Muscle of back (tissue), 11 donors: ENCODE results near the gene PDLIM4. TPM values are rescaled to one million over a fixed set of nuclear protein-coding genes. Genes with fewer than 3 reads are reported as not detected.
A peak's percentile ranks its signal among the peaks of the same experiment; 100 is the strongest.

Source experiments
- DNase-seq, 3 donors: peaks; one replicate each; pipeline versions ENCODE4 v3.0.0 to v3.0.0-alpha.2; 2013
- polyA plus RNA-seq, 10 donors: library from polyadenylated mRNA; unstranded; fragments of 120-200 nt; gene quantifications; one replicate each; pipeline ENCODE4 v1.2.1, GENCODE V29; 2013; ENCODE audit not compliant: insufficient read length in 10 of 10

Gene PDLIM4
- polyA plus RNA-seq, 10 donors: 41.8 to 66.1 (median 52.2) TPM

- no peak for DNase-seq
These were observed 8.7 kb downstream of the PDLIM4 start for GRCh38 chr5:132266031-132266835.

- DNase-seq: peak in 1 of 3 donors; percentile 6
These were observed 9.3 kb downstream of the PDLIM4 start for GRCh38 chr5:132266836-132267160.

GRCh38 chr5:132267166-132267739 lies 9.8 kb downstream of the PDLIM4 start:
- no peak for DNase-seq

GRCh38 chr5:132267931-132268768 lies 10.7 kb downstream of the PDLIM4 start:
- DNase-seq: peak in 1 of 3 donors; percentile 43

- peak in 1 of 3 donors; percentile 54 for DNase-seq
These were observed 11.5 kb downstream of the PDLIM4 start for GRCh38 chr5:132268769-132269551.

- DNase-seq: peak in 1 of 3 donors; percentile 24
These were observed 12.3 kb downstream of the PDLIM4 start for GRCh38 chr5:132269635-132270334.

GRCh38 chr5:132270335-132270665 lies 12.8 kb downstream of the PDLIM4 start:
- DNase-seq: no peak

GRCh38 chr5:132270706-132271105 lies 13.2 kb downstream of the PDLIM4 start:
- peak in 1 of 3 donors; percentile 52 for DNase-seq

- no peak for DNase-seq
These were observed 14.1 kb downstream of the PDLIM4 start for GRCh38 chr5:132271251-132272246.

- DNase-seq: peak in 2 of 3 donors; percentile 60 to 75
These were observed 15.1 kb downstream of the PDLIM4 start for GRCh38 chr5:132272311-132273210.

- DNase-seq: no peak
These were observed 16.1 kb downstream of the PDLIM4 start for GRCh38 chr5:132273631-132274030.

GRCh38 chr5:132274050-132274792 lies 16.7 kb downstream of the PDLIM4 start:
- no peak for DNase-seq

- DNase-seq: no peak
These were observed 18.1 kb downstream of the PDLIM4 start for GRCh38 chr5:132275367-132276220.

GRCh38 chr5:132277256-132277655 lies 19.8 kb downstream of the PDLIM4 start:
- DNase-seq: peak in 1 of 3 donors; percentile 65

- no peak for DNase-seq
These were observed 20.7 kb downstream of the PDLIM4 start for GRCh38 chr5:132277971-132278853.

- DNase-seq: no peak
These were observed 22.3 kb downstream of the PDLIM4 start for GRCh38 chr5:132279801-132280200.
